GM15510 (cell line): ENCODE results near the gene STH.

Experiments
- POLR2A ChIP-seq: IDR thresholded peaks from 3 replicates; pipeline ENCODE4 v1.6.1; 2011; ENCODE audit warnings: borderline replicate concordance; ENCODE audit not compliant: insufficient read length; ENCODE audit errors: extremely low read depth

STH gene

DNA sequence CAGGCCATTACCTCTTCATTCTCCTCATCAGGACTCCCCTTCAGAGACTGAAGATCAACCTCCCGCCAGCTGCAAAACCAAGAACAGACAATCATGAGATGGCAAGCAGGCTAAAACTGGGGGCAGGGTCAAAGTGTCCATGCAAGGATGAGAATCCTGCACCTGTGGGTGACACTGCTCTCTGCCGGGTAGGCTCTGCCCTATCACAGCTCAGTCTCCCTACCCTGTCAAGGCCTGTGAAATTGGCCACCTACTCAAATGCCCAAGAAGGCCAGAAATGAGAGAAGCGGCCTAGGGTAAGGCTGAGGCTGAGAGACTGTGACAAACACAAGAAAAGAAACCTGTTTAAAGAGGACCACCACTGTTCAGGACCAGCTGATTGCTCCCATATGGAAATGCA is 34.3 kb downstream of the STH start:
- no peak for TF ChIP-seq POLR2A

DNA sequence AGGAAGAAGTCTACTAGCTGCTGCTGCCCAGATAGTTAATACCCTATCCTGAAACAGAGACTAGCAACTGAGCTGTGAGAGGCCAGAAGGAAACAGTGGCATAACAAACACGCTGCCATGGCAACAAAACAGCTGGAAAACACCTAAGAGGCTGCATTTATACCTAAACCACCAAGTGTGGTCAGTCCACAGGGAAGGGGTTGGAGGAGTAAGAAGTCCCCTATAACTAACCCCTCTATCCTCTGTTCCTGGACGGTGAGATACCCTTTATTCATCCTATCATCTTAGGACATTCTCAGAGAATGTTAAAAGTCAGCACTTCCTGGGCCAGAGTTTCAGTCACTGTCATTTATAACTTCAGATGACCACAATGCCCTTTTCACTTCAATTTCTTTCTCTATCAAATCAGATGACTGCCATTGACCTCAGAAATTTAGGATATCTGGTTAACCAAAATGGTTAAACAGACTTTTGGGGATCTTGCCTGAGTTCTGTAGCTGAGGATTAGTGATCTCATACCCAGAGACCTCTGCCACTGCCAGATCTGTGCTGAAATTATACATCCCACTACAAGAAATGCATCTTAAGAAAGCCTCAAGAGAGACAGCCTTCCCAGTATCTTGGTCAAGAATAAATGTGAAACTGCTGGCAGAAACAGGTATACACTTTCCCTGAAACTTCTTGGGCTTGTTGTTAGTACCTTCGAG is 36.2 kb downstream of the STH start:
- no peak for TF ChIP-seq POLR2A

DNA sequence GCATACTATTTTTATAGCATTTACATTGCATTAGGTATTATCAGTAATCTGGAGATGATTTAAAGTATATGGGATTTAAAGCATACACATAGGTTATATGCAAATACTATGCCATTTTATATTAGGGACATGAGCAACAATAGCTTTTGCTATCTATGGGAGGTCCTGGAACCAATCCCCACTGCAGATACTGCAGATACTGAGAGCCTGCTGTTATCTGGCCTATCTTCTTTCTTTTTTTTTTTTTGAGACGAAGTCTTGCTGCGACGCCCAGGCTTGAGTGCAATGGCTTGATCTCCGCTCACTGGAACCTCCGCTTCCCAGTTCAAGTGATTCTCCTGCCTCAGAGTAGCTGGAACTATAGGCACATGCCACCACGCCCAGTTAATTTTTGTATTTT is 37.4 kb downstream of the STH start:
- no peak for TF ChIP-seq POLR2A

DNA sequence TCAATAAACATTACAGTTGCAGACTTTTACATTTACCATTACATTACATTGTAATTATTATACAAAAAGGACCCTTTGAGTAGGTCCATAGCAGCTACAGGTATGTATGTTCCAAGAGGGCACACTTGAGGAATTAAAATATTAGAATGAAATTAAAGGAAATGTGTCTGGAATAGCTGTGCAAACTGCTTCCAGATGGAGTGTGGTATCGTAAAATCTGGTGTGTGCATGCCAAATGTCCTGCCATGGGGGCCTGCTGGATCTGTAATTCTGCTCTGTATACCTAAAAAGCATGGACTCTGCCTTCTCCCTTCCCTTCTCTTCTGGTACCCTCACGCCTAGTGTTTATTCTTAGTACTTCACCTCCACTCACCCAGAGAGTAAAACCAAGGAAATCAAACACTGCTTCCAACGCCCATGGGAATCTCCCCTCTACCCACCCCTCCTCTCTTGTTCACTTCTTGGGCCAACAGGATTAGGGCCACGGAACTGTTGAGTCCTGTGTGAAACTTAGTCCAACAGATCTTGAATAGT is 38.7 kb downstream of the STH start:
- TF ChIP-seq POLR2A: no peak

DNA sequence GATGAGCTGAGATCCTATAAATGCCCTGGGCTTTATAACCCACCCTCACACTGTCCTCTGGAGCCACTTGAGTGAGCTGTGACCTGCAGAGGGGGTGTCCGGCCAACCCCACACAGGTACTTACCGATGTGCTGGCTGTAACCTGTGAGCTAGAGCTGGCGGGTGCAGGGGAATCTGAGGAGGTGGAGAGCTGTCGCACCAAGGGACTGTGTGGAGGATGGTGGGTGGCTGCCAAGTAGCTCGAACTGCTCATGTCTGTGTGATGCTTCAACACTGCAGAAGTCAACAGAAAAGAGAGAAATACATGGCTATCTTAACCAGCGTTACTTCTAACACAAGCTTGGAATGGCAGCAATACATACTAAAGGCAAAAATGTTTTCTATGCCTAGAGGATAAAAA is 39.4 kb downstream of the STH start:
- TF ChIP-seq POLR2A: no peak

DNA sequence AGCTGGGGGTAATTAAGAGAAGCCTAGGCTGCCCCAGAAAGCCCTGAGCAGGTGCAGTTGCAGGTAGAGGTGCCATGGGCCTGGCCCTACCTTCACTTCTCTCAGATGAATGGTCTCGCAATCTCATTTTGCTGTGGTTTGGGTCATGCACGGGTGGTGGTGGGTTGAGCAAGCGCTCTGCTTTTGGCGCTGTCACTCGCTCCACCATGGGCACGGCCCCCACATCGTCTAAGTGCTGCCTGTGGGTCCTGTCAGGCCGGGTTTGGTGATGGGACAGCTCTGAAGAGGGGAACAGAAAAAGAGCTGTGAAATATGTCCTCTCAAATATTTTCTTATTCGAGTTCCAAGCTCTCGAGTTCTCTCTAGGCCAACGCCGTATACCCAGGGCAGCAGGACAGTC is 39.9 kb downstream of the STH start:
- TF ChIP-seq POLR2A: no peak

DNA sequence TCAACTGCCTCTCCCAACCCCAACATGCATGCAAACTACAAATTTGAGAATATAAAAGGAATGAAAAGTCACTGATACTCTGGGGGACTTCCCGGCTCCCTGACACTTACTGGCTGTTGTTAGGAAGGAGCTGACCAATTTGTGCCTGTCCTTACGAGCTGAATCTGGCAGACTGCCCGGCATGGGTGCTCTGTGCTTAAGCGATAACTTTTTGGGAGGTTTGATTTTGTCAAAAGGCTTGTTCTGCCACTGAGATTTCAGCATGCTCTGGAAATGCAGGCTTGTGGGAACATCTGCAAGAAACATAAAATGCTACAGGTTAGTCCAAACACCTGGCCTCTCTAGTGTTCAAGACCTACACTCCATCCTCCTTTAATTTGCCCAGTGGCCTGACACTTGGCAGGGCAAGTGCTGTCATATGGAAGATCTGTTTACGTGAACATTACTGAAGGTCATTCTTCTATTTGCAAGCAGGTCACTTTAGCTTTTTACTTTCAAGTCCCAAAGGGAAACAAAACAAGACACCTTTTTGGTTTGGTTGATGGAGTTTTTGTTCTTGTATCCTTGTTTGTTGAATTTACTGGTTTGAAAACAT is 40.6 kb downstream of the STH start:
- no peak for TF ChIP-seq POLR2A

DNA sequence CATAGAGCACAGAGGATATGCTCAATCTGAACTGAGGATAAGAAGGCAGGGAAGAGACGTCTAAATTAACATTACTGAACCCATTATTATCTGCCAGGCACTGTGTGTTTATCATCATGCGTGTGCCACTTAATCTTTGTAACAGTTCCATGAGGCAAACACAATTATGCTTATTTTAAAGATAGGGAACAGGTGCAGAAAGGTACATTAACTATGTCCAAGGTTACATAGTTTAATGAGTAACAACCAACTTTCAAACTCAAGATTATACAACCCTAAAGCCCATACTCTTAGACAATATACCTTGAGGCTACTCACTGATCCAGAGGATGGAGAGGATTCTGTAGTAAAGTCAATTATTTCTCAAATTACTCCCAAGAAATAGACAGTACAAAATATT is 43.2 kb downstream of the STH start:
- TF ChIP-seq POLR2A: no peak

DNA sequence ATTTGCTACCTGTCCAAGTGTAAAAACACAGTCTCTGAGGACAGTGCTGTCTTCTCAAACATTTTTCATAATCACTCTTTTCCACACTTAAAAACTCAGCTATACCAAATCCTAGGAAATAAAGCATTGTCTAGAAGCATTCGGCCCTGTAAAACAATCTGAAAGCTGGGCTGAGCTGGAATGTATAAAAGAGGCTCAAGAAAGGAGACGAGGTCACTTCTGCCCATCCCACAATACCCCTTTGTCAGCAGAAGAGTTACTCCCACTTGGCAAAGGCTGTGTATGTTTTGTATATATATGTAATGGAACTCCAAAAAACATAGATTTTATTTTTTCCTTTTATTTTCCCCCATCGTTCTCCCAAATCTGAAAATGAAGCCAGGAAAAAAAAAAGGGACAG is 43.9 kb downstream of the STH start:
- no peak for TF ChIP-seq POLR2A

DNA sequence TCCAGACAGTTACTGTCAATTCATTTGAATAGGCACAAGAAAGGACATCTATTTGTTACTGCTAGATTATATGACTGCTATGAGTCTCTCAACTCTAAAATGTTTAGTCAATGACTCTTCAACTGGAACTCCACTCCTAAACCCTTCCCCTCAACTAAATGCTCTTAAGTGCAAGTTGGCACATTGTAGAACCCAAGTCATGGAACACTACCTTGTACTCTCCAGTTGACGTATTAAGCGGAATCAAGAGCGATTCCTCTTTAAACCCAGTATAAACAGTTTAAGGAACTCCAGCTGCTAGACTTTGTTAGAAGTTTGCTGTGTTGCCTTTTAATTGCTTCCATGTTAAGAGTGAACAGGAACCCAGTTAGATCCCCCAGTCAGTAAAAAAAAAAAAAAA is 44.6 kb downstream of the STH start:
- TF ChIP-seq POLR2A: no peak

DNA sequence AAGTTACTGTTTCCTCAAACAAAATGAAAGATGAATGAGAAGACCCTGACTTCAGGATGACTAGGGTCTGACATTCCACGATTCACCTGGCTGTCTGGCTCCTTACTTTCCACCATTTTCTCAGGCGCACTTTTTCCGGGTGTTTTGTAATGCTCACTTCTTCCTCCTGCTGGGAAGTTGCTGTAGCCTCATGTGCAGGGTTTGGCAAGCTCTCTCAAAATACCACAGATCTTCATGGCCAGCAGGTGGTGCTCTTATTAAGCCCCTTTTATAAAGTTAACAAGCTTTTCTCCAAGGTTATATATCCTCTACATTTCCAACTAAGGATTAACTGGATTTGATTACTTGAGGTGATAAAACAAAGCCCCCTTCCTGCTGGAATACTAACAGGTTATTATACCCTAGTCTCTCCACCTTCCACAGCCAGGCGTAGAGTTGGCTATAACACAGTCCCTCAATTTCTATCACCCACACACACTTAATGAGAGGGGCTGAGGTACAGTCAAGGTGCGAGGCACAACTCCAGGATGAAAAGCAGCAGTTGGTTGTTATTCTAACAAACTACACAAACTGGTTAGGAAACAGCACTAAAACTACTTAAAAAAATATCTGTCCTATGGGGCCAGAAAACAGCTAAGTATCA is 45.4 kb downstream of the STH start:
- TF ChIP-seq POLR2A: no peak

DNA sequence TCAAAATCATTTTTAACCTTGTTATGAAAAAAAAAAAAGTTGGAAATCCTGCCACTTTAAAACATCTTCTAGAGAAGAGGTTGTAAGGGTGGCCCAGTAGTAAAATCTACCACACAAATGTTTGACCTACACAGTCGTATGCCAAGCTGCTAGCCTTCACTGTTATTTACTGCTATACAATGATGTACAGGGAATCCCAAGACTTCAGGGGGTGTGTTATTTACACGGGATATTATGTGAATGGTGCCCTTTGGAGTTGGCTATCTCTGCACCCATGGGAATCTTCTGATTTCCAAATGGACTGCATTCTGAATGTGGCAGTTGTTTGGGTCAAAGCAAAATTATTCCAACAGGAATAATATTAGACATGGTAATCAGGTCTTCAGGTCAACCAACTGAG is 45.9 kb downstream of the STH start:
- TF ChIP-seq POLR2A: no peak

DNA sequence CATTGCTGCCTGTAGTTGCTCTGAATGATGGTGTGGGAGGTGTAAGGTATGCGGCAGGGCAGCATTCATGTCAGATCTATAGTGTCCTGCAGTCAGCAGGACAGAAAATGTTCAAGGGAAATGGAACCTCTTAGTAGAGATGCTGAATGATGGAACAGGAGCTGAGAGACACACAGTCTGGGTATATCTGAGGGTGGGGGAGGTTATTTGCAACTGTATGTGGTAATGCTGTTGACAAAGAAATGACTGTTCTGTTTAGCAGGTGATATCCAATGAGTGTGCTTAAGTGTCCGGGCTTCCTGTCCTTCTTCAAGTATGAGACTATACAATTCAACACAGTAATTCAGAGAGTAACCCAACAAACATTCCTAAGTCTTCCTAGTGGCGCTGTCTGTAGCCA is 46.6 kb downstream of the STH start:
- TF ChIP-seq POLR2A: no peak

DNA sequence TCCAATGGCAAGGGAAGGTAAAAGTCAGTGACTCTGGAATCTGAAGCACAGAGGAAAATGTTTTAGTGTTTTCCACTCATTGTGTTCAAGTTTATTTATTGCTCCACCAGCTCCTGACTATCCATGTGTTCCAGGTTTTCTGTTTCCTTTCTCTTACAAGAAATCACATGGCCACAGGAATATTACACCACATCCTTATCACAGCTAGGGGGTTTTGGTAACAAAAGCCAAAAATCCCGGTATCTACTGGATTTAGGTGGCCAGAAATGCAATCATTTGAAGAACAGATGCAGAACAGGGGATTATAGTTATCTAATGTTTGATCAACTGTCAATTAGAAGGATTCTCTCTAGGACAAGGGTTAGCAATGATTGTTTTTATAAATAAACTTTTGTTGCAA is 47.9 kb downstream of the STH start:
- no peak for TF ChIP-seq POLR2A

DNA sequence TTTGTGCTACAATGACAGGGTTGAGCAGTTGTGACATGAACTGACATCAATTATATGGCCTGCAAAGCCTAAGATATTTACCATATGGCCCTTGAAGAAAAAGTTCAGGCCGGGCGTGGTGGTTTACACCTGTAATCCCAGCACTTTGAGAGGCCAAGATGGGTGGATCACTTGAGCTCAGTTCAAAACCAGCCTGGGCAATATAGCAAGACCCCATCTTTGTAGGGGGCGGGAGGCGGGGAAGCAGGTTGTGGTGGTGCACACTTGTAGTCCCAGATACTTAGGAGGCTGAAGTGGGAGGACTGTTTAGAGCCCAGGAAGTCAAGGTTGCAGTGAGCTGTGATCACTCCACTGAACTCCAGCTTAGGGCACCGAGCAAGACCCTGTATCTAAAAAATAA is 48.3 kb downstream of the STH start:
- no peak for TF ChIP-seq POLR2A

DNA sequence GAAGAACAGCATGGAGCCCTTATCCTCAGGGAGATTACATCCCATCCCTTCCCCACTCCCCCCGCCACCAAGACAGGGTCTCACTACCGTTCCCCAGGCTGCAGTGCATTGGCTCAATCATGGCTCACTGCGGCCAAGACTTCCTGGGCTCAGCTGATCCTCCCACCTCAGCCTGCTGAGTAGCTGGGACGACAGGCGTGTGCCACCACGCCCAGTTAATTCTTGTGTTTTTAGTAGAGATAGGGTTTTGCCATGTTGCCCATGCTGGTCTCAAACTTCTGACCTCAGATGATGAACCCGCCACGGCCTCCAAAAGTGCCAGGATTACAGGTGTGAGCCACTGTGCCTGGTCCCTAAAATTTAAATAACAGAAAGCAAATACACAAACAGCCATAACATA is 48.8 kb downstream of the STH start:
- no peak for TF ChIP-seq POLR2A
